ENCODE results near the gene CEP85. TPM values are rescaled to one million over a fixed set of nuclear protein-coding genes. Genes with fewer than 3 reads are reported as not detected.

CEP85 gene
- total RNA-seq, 1 experiment from 2014 or later: 19.7 TPM

- BruUV-seq (replicated peaks): no TSS peak
- no peaks in the 10 kb centered on the region; the same call in 1 of the 2 replicates for H3K36me3 ChIP-seq (ENCODE audit: control insufficient read depth, insufficient read depth, low read length)
- H3K27me3 ChIP-seq (replicated peaks; ENCODE audit: control insufficient read depth, insufficient read depth, low read length): no peaks in the 10 kb centered on the region
- TF ChIP-seq, protein P1, sequence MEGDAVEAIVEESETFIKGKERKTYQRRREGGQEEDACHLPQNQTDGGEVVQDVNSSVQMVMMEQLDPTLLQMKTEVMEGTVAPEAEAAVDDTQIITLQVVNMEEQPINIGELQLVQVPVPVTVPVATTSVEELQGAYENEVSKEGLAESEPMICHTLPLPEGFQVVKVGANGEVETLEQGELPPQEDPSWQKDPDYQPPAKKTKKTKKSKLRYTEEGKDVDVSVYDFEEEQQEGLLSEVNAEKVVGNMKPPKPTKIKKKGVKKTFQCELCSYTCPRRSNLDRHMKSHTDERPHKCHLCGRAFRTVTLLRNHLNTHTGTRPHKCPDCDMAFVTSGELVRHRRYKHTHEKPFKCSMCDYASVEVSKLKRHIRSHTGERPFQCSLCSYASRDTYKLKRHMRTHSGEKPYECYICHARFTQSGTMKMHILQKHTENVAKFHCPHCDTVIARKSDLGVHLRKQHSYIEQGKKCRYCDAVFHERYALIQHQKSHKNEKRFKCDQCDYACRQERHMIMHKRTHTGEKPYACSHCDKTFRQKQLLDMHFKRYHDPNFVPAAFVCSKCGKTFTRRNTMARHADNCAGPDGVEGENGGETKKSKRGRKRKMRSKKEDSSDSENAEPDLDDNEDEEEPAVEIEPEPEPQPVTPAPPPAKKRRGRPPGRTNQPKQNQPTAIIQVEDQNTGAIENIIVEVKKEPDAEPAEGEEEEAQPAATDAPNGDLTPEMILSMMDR (IDR thresholded peaks at IDR 0.05; ENCODE audit: insufficient read depth in 1 of 2, low read depth in 1 of 2, low read length in 1 of 2, severe bottlenecking in 1 of 2, unreplicated experiment in 1 of 2): no peak
- no peak overlapping the region for H3K4me3 ChIP-seq (ENCODE audit: low read depth, low read length)
- Mint-ChIP-seq H3K4me1 (ENCODE audit: low read depth, unreplicated experiment) (no peaks in the 10 kb centered on the region), H3K27me3 (ENCODE audit: insufficient read depth, unreplicated experiment) (no peaks in the 10 kb centered on the region), H3K27ac (ENCODE audit: unreplicated experiment) (no peak overlapping the region), H3K9me3 (ENCODE audit: unreplicated experiment) (peaks cover 13% of the 10 kb centered on the region), H3K4me3 (ENCODE audit: unreplicated experiment) (no peak overlapping the region), H3K36me3 (ENCODE audit: insufficient read depth, unreplicated experiment) (peaks cover 72% of the 10 kb centered on the region)
- ChIA-PET CTCF (no interaction called here), POLR2A (no interaction called here)
- H3K4me1 ChIP-seq: no peaks in the 10 kb centered on the region
- intact Hi-C loops (cut with micrococcal nuclease; ENCODE audit: unreplicated experiment): no loop called here
- no peak for DNase-seq
- H3K9me3 ChIP-seq: no peaks in the 10 kb centered on the region; the same call in 1 of the 2 replicates
These were observed 34.5 kb downstream of the CEP85 start for GRCh38 chr1:26268290-26269197.

- Mint-ChIP-seq H3K36me3 (ENCODE audit: insufficient read depth, unreplicated experiment) (peaks cover 69% of the 10 kb centered on the region), H3K4me1 (ENCODE audit: low read depth, unreplicated experiment) (no peaks in the 10 kb centered on the region), H3K9me3 (ENCODE audit: unreplicated experiment) (peaks cover 13% of the 10 kb centered on the region), H3K27ac (ENCODE audit: unreplicated experiment) (no peak overlapping the region), H3K4me3 (ENCODE audit: unreplicated experiment) (no peak overlapping the region), H3K27me3 (ENCODE audit: insufficient read depth, unreplicated experiment) (no peaks in the 10 kb centered on the region)
- ChIA-PET CTCF (no interaction called here), POLR2A (no interaction called here)
- BruUV-seq (replicated peaks): no TSS peak
- DNase-seq: no peak
- Histone ChIP-seq H3K9me3 (no peaks in the 10 kb centered on the region; the same call in 1 of the 2 replicates), H3K4me1 (no peaks in the 10 kb centered on the region), H3K27me3 (replicated peaks; ENCODE audit: control insufficient read depth, insufficient read depth, low read length) (no peaks in the 10 kb centered on the region), H3K4me3 (ENCODE audit: low read depth, low read length) (no peak overlapping the region), H3K36me3 (ENCODE audit: control insufficient read depth, insufficient read depth, low read length) (peaks cover 1% of the 10 kb centered on the region)
- TF ChIP-seq, protein P1 (IDR thresholded peaks at IDR 0.05; ENCODE audit: insufficient read depth in 1 of 2, low read depth in 1 of 2, low read length in 1 of 2, severe bottlenecking in 1 of 2, unreplicated experiment in 1 of 2): no peak
- intact Hi-C loops (cut with micrococcal nuclease; ENCODE audit: unreplicated experiment): no loop called here
These were observed 35.2 kb downstream of the CEP85 start for GRCh38 chr1:26269198-26269550.

DNA sequence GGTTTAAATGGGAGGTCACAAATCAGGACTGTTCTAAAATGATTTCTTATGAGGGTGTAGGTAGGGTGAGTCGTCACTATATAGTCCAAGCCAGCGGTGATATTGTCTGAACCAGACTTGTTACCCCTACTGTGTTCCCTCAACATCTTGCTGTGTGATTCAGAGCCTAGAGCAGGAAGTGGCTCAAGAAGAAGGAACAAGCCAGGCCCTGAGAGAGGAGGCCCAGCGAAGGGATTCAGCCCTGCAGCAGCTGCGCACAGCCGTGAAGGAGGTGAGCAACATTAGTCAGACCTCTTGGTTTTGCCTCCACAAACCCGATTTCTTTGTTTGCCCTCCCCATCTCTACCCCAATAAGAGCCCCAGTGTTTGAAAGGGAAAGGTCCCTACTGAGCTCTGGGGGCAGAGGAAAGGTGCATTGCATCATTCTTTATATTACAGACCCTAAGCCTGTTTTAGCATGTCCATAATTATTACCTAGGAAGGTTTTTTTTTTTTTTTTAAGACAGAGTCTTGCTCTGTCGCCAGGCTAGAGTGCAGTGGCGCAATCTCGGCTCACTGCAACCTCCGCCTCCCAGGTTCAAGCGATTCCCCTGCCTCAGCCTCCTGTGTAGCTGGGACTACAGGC lies 40.9 kb downstream of the CEP85 start:
- ChIA-PET CTCF (interaction anchor here (1.0 to 2.4 kb wide), 4 partner anchors 97 to 157 kb away, joined by 3 to 8 read pairs (median 4); partner anchors contain the start of genes CNKSR1 and DHDDS), POLR2A (no interaction called here)
- Mint-ChIP-seq H3K27ac (ENCODE audit: unreplicated experiment) (no peak overlapping the region), H3K9me3 (ENCODE audit: unreplicated experiment) (no peaks in the 10 kb centered on the region), H3K4me1 (ENCODE audit: low read depth, unreplicated experiment) (peaks cover 24% of the 10 kb centered on the region), H3K4me3 (ENCODE audit: unreplicated experiment) (no peak overlapping the region), H3K27me3 (ENCODE audit: insufficient read depth, unreplicated experiment) (no peaks in the 10 kb centered on the region), H3K36me3 (ENCODE audit: insufficient read depth, unreplicated experiment) (peaks cover 62% of the 10 kb centered on the region)
- H3K4me3 ChIP-seq (ENCODE audit: low read depth, low read length): no peak overlapping the region
- no peak for DNase-seq
- no TSS peak for BruUV-seq (replicated peaks)
- intact Hi-C loops (cut with micrococcal nuclease; ENCODE audit: unreplicated experiment): loop anchor here (1.0 kb wide), 1 partner anchor 46 kb away; no protein-coding TSS in a partner anchor
- H3K4me1 ChIP-seq: peaks cover 41% of the 10 kb centered on the region
- TF ChIP-seq, protein P1 (IDR thresholded peaks at IDR 0.05; ENCODE audit: insufficient read depth in 1 of 2, low read depth in 1 of 2, low read length in 1 of 2, severe bottlenecking in 1 of 2, unreplicated experiment in 1 of 2): no peak
- no peaks in the 10 kb centered on the region for H3K27me3 ChIP-seq (replicated peaks; ENCODE audit: control insufficient read depth, insufficient read depth, low read length)
- peaks cover 4% of the 10 kb centered on the region for H3K36me3 ChIP-seq (ENCODE audit: control insufficient read depth, insufficient read depth, low read length)
- H3K9me3 ChIP-seq: no peaks in the 10 kb centered on the region

Data from Caco-2 (cell line).